Left renal cortex interstitium (tissue), 4 donors: ENCODE measurements around the gene THSD1. TPM values are rescaled to one million over a fixed set of nuclear protein-coding genes. Genes with fewer than 3 reads are reported as not detected.

Experiments
- DNase-seq, 4 donors: peaks; one replicate each; pipeline ENCODE4 v3.0.0-alpha.2; 2013; ENCODE audit warnings: low read depth in 4 of 4, low spot score in 2 of 4, missing footprints in 1 of 4
- polyA plus RNA-seq, 4 donors: library from polyadenylated mRNA; unstranded; fragments of 120-200 nt; gene quantifications; one replicate each; pipeline ENCODE4 v1.2.1, GENCODE V29; 2013; ENCODE audit not compliant: insufficient read length in 4 of 4

THSD1 gene, protein sequence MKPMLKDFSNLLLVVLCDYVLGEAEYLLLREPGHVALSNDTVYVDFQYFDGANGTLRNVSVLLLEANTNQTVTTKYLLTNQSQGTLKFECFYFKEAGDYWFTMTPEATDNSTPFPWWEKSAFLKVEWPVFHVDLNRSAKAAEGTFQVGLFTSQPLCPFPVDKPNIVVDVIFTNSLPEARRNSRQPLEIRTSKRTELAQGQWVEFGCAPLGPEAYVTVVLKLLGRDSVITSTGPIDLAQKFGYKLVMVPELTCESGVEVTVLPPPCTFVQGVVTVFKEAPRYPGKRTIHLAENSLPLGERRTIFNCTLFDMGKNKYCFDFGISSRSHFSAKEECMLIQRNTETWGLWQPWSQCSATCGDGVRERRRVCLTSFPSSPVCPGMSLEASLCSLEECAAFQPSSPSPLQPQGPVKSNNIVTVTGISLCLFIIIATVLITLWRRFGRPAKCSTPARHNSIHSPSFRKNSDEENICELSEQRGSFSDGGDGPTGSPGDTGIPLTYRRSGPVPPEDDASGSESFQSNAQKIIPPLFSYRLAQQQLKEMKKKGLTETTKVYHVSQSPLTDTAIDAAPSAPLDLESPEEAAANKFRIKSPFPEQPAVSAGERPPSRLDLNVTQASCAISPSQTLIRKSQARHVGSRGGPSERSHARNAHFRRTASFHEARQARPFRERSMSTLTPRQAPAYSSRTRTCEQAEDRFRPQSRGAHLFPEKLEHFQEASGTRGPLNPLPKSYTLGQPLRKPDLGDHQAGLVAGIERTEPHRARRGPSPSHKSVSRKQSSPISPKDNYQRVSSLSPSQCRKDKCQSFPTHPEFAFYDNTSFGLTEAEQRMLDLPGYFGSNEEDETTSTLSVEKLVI
- polyA plus RNA-seq = 1 to 10 TPM; 6.4 to 8.3 (median 7.9) TPM

DNA sequence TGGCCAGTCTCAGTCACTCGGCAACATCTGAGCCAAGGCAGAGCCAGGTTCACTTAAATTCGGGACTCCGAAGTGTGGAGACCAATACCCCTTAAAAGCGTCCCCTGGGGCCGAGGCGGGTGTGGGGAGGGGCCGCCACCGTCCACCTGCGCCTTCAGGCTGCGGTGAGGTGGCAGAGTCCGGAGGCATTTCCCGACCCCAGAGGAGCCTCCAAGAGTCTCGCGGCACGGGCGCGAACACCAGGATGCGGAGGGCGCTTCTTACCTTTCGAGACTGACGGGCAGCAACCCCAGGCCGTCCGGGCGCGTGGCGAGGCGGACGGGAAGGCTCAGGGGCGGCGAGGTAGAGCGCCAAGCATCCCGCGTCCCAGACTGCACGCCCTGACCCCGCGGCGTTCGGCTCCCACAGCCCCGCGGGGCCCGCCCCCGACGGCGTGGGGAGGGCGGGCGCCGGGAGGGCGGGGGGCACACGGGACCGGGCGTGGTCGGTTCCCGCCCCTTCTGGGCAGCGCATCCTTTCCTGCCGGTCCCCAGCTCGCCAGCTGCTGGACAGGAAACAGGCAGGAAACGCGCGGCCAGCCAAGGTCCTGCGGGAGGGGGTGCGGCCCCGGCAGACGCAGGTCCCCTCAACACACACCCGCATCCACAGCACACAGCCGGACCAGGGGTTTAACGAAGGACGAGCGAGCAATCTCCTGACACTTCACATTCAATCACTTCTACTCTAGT is at the start of gene THSD1:
Gene THSD1 (minus strand): TSS at position 406 of the 728 bp plus-strand sequence. CDS start 3,572 bp downstream, outside the sequence.
- peak in 1 of 4 donors; percentile 6 for DNase-seq

DNA sequence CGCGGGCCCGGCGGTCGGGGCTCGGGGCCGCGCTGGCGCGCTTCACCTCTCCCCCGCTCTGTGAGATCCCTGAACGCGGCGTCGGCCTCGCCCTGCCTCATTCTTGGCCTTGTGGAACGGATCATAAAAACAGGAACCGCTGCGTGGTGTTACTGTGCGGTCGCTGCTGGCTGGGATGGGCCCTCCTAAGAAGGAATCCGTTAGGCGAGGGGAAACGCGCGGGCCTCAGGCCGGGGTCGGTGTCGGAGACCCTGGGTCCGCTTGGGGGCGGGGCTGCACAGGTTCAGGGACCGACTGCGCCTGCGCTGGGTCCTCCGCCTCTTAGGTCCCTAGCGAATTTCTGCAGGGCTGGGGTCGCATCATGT is 49.7 kb upstream of the THSD1 start:
- peak; percentile 68 to 84 (median 74) for DNase-seq

DNA sequence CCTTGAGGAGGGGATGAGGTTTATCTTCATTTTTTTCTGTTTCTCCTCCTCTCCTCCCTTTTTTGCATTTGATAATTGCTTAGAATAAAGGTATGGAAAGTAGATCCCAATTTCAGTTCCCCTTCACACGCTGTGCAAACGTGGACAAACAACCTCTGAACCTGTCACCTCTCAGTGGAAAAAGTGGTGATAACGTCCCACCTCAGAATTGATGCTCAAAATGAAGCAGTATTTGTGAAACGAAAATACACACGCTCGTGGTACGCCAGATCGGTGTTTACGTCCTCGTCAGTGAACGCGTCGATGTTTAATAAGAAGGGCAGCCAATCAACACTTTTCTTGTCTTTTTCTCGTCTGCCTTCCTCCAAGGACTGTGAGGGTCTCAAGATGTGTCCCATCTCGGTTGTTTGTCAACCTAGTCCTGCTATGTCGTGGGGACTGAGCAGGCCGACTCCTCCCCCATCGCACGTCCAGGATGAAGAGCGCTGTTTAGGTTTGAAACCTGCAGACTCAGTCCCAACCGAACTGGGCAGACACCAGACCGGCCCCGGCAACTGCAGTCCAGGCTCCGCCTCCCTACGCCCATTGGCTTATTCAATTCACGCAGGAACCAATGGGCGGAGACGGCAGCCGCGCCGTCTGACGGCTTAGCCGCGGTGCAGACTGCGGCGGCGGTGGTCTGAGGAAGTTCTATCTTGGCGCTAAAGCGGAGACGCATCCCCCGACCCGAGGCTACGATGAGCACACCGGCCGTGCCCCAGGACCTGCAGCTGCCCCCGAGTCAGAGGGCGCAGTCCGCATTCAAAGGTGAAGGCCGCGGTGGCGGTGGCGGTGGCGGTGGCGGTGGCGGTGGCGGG is 49.1 kb upstream of the THSD1 start, which contains the start of gene CKAP2:
Gene CKAP2 (plus strand): TSS at position 659 of the 857 bp plus-strand sequence. CDS start 79 bp downstream, at position 738.
- peak; percentile 80 to 90 (median 90) for DNase-seq

DNA sequence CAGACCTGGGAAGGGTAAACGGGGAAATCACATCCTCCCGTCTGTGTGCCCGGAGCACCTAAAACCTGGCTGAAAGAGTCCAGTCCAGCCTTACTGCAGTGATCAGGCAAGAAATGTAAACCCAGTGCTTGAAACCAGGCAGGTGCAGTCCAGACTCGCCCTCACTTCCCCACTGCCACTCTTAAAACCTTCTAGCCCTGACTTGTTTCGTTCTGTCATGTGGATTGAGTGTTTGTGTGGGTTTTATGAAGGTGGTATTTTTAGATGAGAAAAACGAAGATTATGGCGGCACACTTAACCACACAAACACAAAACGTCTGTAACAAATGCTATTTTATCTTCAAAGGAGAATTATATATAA is 48.5 kb upstream of the THSD1 start:
- DNase-seq = peak in 1 of 4 donors; percentile 4

DNA sequence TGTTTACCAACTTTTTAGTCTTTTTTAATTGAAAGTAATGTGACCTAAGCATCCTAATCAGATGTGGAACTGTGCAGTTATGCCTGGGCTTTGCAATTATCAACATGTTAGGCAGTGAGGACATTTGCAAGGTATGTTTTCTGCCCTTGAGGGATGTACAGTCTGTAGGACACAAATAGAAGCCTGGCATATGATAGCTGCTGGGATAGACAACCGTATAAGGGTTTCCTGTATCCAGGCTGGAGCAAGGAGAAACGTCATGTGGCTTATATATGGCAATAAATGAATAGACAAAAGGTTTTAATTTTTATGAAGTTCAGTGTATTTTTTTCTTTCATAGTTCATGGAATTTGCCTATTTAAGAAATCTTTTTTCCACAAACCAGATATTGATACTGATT is 46.5 kb upstream of the THSD1 start:
- no peak for DNase-seq

DNA sequence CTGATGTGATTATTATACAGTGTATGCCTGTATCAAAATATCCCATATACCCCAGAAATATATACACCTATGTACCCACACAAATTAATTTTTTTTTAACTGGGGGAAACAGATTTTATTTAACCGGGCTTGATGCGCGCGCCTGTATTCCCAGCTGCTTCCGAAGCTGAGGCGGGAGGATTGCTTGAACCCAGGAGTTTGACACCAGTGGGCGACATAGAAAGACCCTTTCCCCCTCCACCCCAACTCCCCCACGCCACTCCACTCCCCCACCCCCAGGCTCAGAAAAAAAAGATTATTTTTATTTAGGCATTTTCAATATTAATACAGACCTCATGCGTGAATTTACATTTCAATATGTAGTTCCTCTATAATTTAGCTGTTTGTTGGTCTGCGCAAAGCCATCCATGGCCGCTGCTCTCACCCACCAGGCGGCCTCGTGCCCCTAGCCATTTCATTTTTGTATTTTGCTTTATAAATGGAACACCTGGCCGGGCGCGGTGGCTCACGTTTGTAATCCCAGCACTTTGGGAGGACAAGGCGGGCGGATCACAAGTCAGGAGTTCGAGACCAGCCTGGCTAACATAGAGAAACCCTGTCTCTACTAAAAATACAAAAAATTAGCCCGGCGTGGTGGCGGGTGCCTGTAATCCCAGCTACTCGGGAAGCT is 45.3 kb upstream of the THSD1 start:
- no peak for DNase-seq

DNA sequence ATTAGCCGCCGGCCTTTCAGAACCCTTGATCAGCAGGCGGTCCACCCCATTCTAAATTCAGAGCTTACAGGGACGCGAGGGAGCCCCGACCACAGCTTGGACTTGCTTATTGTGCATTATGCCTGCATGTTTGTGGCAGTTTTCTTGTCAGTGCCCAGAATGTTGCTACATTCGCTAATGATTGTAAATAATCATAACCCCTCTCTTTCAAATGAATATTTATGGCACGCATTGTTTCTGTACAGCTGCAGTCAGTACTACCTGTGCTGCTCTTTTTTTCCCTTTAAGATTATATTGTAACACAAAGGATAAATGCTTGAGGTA is 44.8 kb upstream of the THSD1 start:
- DNase-seq = no peak

DNA sequence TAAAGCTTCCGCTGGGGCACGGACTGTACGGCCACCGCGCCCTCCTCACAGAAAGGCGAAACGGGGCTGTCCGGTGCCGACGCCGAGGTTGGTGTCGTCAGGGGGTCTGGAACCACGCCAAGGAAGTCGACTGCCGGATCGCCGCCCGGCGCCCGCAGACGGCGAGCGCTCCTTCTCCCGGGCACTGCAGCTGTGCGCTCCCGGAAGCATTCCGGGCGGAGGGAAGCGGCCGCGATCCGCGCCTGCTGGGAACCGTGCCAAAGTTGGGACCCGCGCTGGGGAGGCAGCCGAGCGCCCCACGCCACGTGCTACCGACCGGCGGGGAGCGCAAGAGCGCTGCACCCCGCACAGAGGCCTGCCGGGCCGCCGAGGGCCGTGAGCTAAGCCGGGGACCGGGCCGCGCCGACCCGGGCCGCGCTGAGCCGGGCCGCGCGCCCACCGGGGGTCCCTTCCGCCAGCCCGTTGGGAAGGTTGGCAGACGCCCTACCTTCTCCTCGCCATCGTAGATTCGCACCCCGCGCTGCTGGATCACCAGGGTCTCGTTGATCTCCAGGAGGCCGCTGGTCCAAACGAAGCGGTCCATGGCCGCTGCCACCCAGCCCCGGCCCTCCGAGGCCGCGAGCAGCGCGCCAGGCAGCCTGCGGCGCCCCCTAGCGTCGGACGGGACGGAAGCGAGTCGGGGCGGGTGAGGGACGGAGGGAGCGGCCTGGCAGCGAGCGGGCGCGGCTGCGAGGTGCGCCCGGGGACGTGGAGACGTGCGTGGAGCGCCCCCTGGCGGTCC is 44.2 kb upstream of the THSD1 start, which contains the start of gene VPS36:
Gene VPS36 (minus strand): TSS at position 623 of the 781 bp plus-strand sequence. CDS start 40 bp downstream, at position 583.
- peak; percentile 89 to 94 (median 92) for DNase-seq

DNA sequence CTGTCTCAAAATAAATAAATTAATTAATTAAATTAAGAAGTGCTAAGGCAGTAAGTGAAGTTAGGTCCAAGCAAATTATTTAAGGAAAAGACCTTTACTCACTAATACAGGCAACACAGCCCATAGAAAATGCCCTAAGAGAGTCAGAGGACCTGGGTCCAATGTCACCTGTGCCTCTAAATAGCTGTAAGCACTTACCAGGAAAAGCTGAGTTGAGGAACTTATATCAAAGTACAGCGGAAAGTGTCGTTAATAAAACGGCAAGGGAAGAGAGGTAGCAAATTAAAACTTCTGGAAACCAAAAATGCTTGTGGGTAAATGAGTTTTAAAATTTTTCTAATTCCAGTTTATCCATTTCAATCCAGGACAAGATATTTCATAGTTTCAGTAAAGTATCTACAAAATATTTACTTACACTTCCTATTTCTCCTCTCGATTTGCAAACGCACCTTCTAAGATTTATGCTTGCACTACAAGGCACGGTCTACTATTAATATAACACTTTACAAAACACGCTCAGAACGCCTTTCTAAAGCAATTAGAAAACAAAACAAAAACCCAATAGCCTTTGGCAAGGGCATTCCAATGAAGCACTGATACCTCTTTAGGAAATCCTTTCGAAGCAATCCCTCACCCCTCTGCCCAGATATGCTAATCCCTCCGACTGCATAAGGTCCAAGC is 43.5 kb upstream of the THSD1 start:
- DNase-seq = peak in 1 of 4 donors; percentile 6

DNA sequence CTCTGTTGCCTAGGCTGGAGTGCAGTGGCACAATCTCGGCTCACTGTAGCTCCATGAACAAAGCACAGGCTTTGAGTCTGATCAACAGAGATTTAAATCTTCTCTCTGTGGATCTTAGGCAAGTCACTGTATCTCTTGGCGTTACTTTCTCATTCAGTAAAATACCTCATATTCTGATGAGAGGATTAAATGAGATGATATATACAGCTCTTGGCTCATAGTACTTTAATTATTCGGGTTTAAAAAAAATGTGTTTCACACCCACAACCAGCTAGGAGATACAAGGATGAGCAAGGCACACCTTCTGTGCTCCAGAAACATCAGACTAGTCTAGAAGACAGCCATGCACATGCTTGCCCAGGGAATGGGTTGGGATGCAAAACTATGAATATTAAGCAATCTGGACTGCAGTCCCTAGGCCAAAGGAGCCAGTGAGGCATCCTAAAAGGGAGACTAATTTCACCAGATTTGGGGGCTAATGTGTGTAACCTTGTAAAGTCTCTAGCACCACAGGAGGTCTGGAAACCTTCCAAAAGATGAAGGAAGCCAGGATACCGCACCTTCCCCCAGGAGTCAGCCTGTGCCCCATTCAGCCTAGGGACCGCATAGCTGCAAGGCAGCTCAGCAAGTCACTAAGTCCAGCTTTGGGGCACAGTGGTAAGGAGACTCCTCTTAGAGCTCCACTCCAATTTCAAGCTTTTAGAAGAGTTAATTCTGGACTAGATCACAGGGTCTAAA is 42.0 kb upstream of the THSD1 start:
- DNase-seq = no peak

DNA sequence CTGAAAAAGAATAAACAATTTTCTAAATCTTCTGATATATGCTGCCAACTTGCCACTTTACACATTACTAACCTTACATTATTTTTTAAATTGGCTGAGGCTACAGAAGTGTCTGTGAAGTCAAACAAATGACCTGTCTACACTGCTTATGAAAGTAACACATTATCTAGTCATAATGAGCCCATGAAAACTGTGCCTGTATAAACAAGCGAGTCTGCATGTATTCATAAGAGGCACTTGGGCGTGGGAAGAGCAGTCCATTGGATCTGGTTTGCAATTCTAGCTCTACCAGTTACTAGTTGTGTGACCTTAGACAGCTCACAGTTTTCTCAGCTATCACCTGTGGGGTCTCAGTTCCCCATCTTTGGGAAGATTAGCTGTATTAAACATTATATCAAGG is 41.4 kb upstream of the THSD1 start:
- DNase-seq = no peak

DNA sequence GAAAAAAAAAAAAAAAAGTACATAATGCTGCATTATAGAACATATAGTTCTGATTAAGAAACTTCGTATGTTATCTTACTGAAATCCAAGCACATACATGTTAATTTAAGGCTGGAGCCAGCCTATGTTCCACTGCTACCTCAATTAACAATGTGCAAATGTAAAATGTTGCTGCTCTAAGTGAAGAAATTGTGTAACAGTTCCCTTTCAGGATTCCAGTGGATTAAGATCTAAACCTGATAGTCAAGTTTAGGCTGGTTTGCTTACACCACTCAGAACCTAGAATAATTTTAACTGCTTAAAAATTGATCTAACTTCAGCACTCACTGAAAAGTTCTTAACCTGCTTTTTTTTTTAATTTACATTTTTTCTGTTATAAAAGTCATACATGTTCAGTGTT is 40.3 kb upstream of the THSD1 start:
- DNase-seq = no peak

DNA sequence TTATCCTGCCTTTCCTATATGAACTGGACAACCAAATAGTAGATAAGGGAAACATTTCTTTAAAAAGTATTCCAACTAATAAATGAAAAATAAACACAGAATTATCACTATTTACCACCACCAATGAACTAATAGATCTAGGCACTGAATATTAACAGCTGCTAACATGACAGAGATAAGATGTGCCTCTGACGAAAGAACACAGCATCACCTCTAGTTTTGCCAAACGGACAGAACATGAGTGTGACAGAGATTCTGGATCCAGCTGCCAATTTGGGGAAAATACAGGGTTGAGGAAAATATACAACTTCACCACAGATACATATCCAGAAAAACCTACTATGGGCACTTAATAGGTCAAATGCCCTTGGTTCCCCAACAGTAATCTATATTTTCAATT is 26.5 kb upstream of the THSD1 start:
- no peak for DNase-seq

DNA sequence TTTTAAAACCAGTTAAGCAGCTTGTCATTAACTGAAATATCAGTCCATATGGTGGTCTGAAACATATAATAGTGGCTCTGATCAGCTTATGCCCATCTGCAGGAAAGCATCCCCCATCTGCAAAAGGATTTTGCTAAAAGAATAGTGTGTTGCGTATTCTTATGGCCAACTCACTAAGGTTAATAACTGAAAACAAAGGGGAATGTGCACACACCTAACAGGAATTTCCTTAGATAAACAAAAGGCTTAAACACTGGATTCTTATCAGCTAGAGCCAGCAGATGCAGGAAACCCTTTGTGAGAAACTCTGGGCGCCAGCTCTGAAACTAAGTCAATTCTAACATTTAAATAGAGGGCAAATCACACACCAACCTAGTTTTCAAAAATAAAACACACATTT is 22.3 kb upstream of the THSD1 start:
- DNase-seq = no peak

DNA sequence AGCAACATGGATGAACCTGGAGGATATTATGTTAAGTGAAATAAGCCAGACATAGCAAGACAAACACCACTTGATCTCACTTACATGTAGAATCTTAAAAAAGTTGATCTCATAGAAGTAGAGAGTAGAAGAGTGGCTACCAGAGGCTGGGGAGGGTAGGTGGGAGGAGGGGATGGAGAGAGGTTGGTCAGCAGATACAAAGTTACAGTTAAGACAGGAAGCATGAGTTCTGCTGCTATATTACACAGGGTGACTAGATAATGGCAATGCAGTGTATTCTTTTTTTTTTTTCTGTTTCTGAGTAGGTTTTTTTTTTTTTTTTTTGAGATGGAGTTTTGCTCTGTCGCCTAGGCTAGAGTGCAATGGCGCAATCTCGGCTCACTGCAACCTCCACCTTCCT is 15.2 kb upstream of the THSD1 start:
- DNase-seq = no peak

DNA sequence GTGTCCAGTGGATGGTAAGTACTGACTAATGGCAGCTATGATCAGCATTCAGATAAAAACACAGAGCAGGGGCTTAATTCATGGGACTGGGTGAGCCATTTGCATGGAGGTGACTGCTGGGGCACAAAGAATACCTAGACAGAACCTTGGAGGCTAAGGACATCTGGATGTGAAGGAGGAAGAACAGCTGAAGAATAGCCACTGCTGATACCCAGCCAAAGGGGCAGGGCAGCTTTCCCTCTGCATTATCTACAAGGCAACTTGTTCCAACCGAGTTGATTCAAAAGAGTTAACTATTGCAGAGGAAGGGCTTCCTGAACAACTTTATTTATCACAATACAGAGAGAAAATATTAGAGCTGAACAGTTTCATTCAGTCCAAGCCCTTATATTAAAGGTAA is 13.1 kb upstream of the THSD1 start:
- no peak for DNase-seq

DNA sequence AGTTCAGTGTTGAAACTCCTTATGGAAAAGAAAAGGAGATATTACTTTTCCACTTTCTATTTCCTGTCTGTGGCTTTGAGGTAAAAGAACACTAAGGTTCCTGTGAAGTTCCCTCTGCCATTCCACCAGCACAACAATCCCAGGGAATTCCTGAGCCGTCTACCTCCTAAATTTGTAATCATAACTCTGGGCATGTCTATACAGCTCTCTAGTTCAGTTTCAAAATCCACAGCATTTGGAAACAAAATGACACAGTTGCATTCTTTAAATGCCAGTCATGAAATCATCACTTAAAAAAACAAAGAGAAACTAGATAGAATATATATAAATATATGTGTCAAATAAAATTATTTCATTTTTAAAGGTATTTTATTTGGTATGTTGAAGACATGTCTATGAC is 9.0 kb upstream of the THSD1 start:
- DNase-seq = no peak
